Kidney capillary endothelial cell (primary cell): Measurements from ENCODE around the gene CELF3.
"Not testable (repeated sequence)": the region's sequence is repeated elsewhere in the genome, so short reads cannot be mapped to it uniquely, and the experiment has no call there.

Experiments used
- DNase-seq: peaks from one replicate; pipeline ENCODE4 v3.0.0-alpha.2; 2018; ENCODE audit warnings: low spot score

CELF3 gene

DNA sequence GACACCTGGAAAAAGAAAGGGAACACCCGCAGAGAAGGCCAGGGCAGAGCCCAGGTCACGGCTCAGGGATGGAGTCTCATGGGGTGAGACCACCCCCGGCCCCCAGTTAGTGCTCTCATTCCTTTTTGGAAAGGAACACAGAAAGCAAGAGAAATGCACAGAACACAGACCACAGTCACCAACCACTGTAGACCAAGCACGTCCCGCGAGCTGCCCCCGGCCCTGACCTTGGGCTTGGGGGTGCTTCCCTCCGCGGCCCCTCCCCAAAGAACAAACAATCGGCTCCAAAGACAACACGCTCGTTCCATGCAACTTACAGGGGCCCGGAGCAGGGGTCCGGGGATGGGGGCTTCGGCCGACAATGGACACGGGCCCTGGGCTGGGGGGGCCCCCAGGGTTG is 12.8 kb downstream of the CELF3 start:
- no peak for DNase-seq

DNA sequence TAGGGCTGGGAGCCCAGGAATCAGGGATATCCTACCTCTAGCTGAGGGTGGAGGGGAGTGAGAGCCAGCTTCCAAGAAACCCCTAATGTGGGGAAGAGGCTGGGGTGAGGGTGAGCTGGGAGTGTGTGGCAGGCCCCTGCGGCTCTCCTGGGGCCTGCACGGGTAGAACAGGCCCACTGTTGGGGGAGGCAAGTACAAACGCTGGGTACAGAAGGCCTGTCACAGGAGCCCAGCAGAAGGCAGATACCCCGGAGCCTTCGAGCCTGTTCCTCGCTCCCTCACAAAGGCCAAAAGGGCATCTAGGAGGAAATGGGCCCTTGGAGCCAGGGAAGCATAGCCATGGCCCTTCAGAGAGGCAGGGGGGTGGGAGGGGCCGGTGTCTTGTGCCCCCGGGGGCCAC is 13.7 kb downstream of the CELF3 start:
- no peak for DNase-seq

DNA sequence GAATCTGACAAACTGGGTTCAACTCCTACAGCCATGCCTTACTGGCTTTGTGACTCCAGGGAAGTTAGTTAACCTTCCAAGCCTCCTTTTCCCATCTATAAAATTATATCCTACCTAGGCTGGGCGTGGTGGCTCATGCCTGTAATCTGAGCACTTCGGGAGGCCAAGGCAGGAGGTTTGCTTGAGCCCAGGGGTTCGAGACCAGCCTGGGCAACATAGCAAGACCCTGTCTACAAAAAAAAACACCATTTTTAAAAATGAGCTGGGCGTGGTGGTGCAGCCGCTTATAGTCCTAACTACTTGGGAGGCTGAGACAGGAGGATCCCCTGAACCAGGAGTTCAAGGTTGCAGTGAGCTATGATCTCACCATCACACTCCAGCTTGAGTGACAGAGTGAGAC is 15.1 kb downstream of the CELF3 start:
- DNase-seq: no peak

DNA sequence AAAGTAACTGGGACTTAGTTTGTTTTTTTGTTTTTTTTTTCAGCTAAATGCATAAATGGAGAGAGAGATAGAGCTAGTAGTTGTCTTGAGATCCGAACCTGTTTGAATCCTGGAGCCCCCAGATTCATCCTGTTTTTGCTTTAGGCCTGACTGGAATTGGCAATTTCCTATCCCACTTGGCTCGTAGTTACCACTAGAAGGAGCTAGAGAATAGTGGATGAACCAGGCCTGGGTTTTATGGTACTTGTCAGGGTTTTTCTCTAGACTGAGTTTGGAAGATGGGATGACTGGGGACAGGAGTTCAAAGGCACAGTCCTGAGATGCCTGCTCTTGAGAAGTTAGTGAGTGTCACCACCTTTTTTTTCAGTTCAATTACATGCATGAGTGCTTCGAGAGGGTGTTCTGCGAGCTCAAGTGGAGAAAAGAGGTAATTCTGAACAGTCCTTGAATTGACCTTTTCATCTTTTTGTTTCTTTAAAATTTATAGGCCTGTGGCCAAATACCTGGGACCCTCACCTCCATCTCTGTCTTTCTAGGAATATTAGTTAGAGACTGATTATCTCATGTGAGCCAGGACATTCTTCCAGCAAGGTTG is 23.4 kb downstream of the CELF3 start:
- DNase-seq: peak; percentile 14

DNA sequence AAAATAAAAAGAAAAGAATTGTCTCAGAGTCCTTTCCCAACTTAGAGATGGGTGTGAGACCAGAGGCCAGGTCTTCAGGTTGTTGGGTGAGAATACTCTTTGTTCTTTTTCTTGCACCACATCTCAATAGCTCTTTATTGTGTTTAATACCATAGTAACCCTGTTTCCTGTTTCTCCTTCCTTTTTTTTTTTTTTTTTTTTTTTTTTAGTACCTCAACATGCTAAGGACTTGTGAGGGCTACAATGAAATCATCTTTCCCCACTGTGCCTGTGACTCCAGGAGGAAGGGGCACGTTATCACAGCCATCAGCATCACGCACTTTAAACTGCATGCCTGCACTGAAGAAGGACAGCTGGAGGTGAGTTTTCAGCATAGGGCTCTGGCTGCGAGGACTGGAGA is 24.4 kb downstream of the CELF3 start:
- DNase-seq: no peak

DNA sequence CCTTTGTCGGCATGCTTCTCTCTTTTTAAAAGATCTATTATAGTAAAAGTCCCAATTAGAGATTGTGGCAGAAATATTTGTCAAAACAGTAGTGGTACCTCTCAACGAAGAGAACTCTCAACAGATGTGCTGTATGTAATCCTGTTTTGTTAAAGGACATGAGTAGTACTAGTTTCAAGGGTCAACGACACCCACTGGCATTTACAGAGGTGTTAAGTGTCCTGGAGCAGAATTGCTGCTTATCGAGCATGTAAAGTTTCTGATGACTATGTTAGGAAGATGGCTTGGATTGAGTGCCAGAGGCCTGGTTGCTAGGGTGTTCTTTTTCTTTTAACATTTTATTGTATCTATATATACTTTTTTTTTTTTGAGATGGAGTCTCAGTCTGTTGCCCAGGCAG is 27.1 kb downstream of the CELF3 start:
- no peak for DNase-seq

DNA sequence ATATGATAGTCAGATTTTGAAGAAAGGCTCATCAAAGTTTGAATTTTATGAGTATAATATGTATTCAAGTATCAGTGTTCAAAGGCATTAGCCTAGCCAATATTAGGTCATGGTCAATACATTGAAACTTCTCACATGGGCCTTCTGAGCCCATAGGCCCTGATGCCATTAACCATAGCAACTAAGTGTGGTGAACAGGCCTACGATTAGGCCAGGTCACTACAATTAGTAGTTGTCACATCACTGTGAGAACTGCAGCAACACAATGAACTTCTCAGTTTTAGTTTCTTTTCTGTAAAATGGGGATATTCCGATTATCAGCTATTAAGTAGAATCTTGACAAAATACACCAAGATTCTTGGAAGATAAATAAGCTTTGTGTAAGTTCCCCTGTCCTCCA is 30.0 kb downstream of the CELF3 start:
- DNase-seq: no peak

DNA sequence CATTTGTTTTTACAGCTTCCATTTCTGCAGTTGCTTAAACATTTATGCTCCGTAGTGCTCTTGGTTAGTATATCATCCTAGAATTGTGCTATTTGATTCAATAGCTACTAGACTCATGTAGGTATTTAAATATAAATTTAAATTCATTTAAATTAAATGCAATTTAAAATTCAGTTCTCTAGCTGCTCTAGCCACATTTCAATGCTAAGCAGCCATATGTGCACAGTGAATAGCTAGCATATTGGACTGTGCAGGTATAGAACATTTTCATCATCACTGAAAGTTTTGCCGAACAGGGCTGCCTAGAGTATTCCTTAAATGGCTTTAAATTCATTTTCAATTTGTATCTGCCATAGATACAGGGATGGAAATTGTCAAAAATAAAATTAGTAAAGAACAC is 32.5 kb downstream of the CELF3 start:
- DNase-seq: no peak

DNA sequence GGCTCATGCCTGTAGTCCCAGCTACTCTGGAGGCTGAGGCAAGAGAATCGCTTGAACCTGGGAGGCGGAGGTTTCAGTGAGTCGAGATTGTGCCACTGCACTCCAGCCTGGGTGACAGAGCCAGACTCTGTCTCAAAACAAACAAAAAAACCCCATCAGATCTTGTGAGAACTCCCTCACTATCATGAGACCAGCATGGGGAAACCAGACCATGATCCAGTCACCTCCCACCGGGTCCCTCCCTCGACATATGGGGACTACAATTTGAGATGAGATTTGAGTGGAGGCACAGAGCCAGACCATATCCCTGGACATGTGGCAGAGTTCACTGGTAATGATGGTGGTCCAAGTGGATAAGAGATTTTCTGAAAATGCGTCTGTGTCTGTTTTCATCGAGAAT is 33.7 kb downstream of the CELF3 start:
- DNase-seq: not testable (repeated sequence)

DNA sequence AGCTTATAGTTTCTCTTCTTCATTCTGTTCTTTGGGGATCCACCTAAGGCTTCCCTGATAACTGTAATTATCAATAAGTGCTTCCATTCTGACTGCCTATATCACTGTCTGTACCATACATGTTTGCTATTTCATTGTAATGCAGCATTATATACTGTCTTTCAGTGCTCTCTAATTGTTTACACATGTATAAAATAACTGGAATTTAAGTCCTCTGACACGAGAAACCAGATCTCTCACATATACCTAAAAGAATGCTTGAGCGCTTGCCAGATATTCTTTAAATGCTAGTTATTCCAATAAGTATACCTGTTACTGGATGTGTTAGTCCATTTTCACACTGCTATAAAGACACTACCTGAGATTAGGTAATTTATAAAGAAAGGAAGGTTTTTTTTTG is 34.7 kb downstream of the CELF3 start:
- DNase-seq: no peak

DNA sequence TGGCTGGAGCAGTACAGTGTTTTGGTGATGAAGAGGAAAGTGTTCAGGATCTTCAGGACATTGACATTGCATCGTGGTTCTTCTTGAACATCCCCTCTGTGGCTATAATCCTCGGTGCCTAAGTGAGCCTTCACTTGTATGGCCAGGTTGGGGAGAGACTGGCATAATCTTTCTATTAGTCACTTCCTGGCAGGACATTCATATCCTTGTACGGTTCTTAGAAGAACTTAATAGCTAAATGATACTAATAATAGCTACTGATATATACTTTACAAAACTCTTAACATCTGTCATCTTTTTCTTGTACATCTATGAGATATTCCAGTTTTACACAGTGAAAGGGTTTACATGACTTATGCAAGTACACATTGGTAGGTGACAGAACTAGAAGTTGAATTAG is 35.8 kb downstream of the CELF3 start:
- DNase-seq: peak; percentile 94

DNA sequence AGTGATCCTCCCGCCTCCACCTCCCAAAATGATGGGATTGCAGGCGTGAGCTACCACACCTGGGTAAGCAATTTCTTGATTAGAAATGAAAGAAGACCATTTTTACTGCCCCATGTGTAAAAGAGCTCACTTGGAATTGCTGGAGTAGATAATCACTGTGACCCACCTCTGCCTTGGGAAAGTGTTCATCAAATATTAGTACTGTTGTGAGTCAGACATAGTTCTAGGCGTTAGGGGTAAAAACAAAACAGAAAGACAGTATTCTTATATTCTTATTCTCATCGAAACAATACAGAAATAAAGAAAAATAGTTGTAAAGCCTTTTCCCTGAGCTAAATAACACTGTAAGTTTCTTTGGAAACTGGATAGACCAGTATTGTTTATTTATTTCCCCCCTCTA is 36.2 kb downstream of the CELF3 start:
- DNase-seq: no peak

DNA sequence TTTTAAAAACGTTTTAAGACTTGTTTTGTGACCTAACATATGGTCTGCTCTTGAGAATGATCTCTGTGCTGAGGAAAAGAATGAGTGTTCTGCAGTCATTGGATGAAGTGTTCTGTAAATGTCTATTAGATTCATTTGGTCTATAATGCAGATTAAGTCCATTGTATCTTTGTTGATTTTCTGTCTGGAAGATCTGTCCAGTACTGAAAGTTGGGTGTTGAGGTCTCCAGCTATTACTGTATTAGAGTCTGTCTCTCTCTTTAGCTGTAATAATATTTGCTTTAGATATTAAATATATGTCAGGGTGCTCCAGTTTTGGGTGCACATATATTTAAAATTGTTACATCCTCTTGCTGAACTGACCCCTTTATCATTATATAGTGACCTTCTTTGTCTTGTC is 43.2 kb downstream of the CELF3 start:
- no peak for DNase-seq

DNA sequence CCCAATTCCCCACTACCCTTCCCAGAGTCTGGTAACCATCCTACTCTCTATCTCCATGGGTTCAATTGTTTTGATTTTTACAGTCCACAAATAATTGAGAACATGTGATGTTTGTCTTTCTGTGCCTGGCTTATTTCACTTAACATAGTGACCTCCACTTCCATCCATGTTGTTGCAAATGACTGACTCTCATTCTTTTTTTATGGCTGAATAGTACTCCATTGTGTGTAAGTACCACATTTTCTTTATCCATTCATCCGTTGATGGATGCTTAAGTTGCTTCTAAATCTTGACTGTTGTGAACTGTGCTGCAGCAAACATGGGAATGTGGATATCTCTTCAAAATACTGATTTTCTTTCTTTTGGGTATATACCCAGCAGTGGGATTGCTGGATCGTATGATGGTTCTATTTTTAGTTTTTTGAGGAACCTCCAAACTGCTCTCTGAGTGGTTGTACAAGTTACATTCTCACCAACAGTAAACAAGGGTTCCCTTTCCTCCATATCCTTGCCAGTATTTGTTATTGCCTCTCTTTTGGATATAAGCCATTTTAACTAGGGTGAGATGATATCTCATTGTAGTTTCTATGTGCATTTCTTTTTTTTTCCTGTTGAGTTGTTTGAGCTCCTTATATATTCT is 46.4 kb downstream of the CELF3 start:
- not testable (repeated sequence) for DNase-seq

DNA sequence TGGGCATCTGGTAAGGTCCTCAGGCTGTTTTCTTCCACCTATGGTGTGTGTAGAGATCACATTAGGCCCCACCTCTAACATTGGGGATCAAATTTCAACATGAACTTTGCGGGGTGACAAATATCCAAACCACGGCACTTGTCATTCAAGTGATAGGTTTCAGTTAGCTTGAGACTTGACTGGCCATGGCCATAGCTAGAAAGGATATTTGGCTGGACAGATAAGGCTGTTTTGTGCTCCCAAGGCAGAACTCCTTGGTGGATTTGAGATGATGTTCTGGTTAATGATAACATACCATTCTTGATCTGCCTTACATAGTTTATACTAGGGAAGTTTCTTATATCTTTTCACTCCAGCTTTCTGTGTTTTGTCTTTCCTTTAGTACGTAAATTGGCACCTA is 48.5 kb downstream of the CELF3 start:
- DNase-seq: no peak

DNA sequence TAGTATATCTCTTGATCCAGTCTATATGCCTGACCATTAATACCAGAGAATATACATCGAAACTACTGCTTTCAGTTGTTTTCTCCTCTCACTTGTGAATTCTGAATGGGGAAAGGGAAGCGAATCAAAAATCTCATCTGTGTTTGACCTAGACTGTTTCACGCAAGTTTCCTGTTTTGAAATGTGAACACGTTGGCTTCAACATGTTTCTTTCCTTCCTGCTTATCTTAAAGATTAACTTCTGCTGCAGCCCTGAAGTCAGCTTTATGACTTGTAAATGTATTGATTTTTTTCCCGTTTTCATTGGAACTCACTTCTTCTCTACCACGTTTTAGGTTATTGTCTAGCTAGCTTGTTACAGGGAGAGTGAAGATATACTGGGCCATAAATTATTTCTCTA is 54.9 kb downstream of the CELF3 start:
- no peak for DNase-seq

DNA sequence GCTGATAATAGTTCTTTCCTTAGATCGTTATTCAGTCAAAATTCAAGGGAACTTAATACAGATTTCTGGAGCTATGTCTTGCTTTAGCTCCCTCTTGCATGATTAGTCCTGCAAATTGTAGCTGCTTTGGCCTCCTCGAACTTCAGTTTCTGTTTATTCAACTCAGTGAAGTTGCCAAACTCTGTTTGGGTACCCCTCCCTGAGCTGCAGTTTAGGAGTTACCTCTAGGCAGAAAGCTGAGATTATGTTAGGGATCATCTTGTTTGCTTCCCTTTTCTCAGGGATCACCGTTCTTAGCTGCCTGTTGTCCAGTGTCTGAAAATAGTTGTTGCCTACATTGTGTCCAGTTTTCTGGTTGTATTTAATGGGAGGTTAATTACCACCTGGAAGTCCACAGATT is 61.2 kb downstream of the CELF3 start:
- DNase-seq: no peak

DNA sequence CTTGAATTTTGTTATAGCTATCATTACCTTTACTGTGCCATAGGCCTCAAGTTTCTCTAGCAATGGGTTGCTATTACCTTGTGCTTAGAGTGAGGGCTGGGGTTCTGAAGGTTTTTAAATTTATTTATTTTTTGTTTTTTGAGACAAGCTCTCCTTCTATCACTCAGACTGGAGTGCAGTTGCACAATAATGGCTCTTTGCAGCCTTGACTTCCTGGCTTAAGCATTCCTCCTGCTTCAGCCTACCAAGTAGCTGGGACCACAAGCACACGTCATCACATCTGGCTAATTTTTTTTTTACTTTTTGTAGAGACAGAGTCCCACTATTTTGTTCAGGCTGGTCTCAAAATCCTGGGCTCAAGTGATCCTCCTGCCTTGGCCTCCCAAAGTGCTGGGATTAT is 63.2 kb downstream of the CELF3 start:
- no peak for DNase-seq
